Kidney (tissue), 14 donors: ENCODE data around the gene PSMA3. TPM values are rescaled to one million over a fixed set of nuclear protein-coding genes. Genes with fewer than 3 reads are reported as not detected.
A peak's percentile ranks its signal among the peaks of the same experiment; 100 is the strongest.

ENCODE experiments used
- DNase-seq, 5 donors: peaks; one replicate each; pipeline ENCODE4 v3.0.0-alpha.2; 2013 to 2020
- FAIRE-seq: peaks from 2 replicates; lab custom pipeline; 2012; peaks lifted over from hg19 to GRCh38; lab: Jason Lieb, UNC
- H3K27ac ChIP-seq, 2 donors: one replicate each; pipeline ENCODE4 v1.7.0; 2013; ENCODE audit warnings: low read depth in 2 of 2, low read length in 2 of 2, inconsistent platforms in 1 of 2
- H3K27me3 ChIP-seq: one replicate; pipeline ENCODE4 v1.7.1; 2013; ENCODE audit warnings: low read length, inconsistent platforms; ENCODE audit not compliant: control insufficient read depth, insufficient read depth
- H3K36me3 ChIP-seq, 3 donors: one replicate each; pipeline versions ENCODE4 v1.7.0 to v1.7.1; 2013; ENCODE audit warnings: low read length in 3 of 3, control low read depth in 1 of 3, inconsistent platforms in 1 of 3; ENCODE audit not compliant: insufficient read depth in 3 of 3, control insufficient read depth in 2 of 3
- H3K4me1 ChIP-seq, 3 donors: one replicate each; pipeline versions ENCODE4 v1.7.0 to v1.7.1; 2013; ENCODE audit warnings: low read length in 3 of 3, inconsistent platforms in 1 of 3, low read depth in 1 of 3; ENCODE audit not compliant: control insufficient read depth in 2 of 3, insufficient read depth in 2 of 3
- H3K4me3 ChIP-seq, 3 donors: one replicate each; pipeline versions ENCODE4 v1.7.0 to v1.8.1; 2013; ENCODE audit warnings: low read length in 3 of 3, control low read depth in 1 of 3, inconsistent platforms in 1 of 3
- H3K9ac ChIP-seq, 3 donors: one replicate each; pipeline versions ENCODE4 v1.7.0 to v1.7.1; 2013; ENCODE audit warnings: low read length in 3 of 3, control low read depth in 1 of 3, inconsistent platforms in 1 of 3
- H3K9me3 ChIP-seq, 3 donors: one replicate each; pipeline versions ENCODE4 v1.7.0 to v1.7.1; 2013; ENCODE audit warnings: low read length in 3 of 3, control low read depth in 1 of 3, inconsistent platforms in 1 of 3; ENCODE audit not compliant: control insufficient read depth in 2 of 3, insufficient read depth in 1 of 3
- intact Hi-C: fragments of 100-400 bp; cut with DNase I; formaldehyde crosslinking; loops from one replicate; pipeline ENCODE4 v1.11.1; 2022
- polyA plus RNA-seq: library from polyadenylated mRNA; stranded (reverse); fragments of 350-450 nt; fragmentation: Illumina TruSeq; extraction: RNeasy Lipid Tissue Mini Kit (QIAGEN cat#74804); gene quantifications from one replicate; pipeline ENCODE4 v1.2.3, GENCODE V29; 2014; ENCODE audit warnings: low read depth, low replicate concordance; ENCODE audit not compliant: insufficient read depth
- total RNA-seq: library from RNA; stranded (reverse); fragmentation: NEBNext Ultra II Directional; extraction: Animal tissue kit (Norgen Biotek cat#: 25700); gene quantifications from one replicate; pipeline ENCODE4 v1.2.1, GENCODE V29; 2021
- TF ChIP-seq, protein P1 (sequence below): IDR thresholded peaks from 3 replicates; pipeline ENCODE4 v1.5.1; 2012; ENCODE audit warnings: mild to moderate bottlenecking, moderate library complexity, borderline replicate concordance; ENCODE audit not compliant: insufficient read depth; ENCODE audit errors: extremely low read depth
- donor health status: control.
- donor health status: control.
- donor health status: control.
- donor health status: control.
- donor health status: control.
- donor health status: DM: yes; HTN: yes; CAD: no.
- donor health status: Normal renal cell carcinoma (clear cell type).

The PSMA3 gene
- total and polyA plus RNA-seq, 2 donors from 2014 or later, result 151 to 164 TPM

DNA sequence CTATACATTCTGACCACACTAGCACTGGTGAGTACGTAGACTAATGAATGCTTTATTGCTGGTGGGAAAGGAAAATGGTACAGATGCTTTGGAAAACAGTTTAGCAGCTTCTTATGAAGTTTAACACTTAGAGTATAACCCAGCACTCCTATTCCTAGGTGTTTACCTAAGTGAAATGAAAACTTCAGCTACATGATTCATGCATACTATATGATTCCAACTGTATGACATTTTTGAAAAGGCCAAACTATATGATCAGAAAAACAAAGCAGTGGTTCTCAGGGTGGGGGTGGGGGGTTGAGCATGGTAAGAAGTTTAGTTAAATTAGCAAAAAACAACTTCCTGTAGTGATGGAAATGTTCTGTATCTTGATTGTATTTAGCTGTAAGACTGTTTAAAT is 31.6 kb downstream of the PSMA3 start:
- TF ChIP-seq, protein P1, sequence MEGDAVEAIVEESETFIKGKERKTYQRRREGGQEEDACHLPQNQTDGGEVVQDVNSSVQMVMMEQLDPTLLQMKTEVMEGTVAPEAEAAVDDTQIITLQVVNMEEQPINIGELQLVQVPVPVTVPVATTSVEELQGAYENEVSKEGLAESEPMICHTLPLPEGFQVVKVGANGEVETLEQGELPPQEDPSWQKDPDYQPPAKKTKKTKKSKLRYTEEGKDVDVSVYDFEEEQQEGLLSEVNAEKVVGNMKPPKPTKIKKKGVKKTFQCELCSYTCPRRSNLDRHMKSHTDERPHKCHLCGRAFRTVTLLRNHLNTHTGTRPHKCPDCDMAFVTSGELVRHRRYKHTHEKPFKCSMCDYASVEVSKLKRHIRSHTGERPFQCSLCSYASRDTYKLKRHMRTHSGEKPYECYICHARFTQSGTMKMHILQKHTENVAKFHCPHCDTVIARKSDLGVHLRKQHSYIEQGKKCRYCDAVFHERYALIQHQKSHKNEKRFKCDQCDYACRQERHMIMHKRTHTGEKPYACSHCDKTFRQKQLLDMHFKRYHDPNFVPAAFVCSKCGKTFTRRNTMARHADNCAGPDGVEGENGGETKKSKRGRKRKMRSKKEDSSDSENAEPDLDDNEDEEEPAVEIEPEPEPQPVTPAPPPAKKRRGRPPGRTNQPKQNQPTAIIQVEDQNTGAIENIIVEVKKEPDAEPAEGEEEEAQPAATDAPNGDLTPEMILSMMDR, result no peak
- FAIRE-seq (no peak), DNase-seq (no peak)
- Histone ChIP-seq H3K9me3 (no peaks in the 10 kb centered on the region), H3K27me3 (no peaks in the 10 kb centered on the region), H3K4me1 (peaks cover 0 to 18% (median 9%) of the 10 kb centered on the region in 3 donors), H3K36me3 (peaks cover 0 to 22% (median 12%) of the 10 kb centered on the region in 3 donors), H3K27ac (no peak overlapping the region), H3K4me3 (no peak overlapping the region), H3K9ac (no peak overlapping the region)
- intact Hi-C loops, result no loop called here

DNA sequence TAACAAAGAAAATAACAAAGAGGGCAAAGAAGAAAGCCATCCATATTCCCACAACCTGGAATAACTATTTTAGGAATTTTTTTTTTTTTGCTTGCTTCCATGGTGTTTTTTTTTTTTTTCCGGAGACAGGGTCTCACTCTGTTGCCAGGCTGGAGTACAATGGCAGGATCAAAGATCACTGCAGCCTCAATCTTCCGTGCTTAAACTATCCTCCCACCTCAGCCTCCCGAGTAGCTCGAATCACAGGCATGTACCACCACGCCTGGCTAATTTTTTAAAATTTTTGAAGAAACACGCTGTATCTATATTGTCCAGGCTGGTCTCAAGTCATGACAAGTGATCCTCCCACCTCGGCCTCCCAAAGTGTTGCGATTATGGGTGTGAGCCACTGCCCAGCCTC is 33.5 kb downstream of the PSMA3 start:
- Histone ChIP-seq H3K27me3 (no peaks in the 10 kb centered on the region), H3K27ac (no peak overlapping the region), H3K4me1 (peaks cover 0 to 29% (median 12%) of the 10 kb centered on the region in 3 donors), H3K36me3 (peaks cover 1 to 8% (median 3%) of the 10 kb centered on the region in 3 donors), H3K9ac (no peak overlapping the region), H3K4me3 (no peak overlapping the region), H3K9me3 (no peaks in the 10 kb centered on the region)
- intact Hi-C loops, result no loop called here
- FAIRE-seq (no peak), DNase-seq (no peak)
- TF ChIP-seq, protein P1, result no peak

DNA sequence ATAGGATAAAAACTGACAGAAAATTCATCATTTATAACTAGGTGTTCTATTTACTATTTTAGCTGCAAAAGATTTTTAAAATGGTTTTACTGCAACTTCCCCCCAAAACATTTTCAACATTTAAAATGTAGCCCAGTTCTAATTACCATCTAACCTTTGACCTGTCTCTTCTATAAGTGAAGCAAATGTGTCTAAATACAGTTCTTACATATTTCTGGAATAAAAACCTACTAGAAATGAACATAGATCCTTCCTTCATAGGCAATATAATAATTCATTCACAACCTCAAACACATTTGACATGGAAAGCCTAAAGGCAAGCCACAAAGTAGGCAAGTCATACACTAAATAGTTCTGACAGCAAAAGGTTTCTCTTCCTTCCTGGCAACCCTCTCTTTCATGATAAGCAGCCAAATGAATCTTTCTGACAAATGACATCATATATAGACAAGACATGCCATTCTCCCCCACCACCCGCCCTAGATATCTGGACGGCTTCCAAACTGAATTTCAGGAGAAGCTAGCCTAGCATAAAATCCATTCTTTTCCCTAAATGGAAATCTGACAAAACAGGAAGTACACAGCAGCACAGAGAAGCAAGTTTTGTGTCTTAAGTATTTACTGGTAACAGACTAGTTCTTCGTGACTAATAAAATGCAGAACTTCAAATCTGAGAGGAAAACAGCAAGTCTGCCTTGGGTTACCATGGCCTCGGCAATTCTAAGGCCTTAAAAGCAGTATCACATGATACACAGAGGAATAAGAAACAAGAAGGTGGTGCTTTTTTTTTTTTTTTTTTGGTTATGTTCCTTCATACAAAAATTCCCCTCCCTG is 36.5 kb downstream of the PSMA3 start:
- H3K9ac ChIP-seq, result peak overlapping the region in 2 of 3 donors; percentile 15 to 20
- peak; percentile 90 for FAIRE-seq

More for the DNA sequence above, 36.5 kb downstream of the PSMA3 start:
- H3K27me3 ChIP-seq, result no peaks in the 10 kb centered on the region
- peaks cover 11 to 19% (median 15%) of the 10 kb centered on the region in 3 donors for H3K36me3 ChIP-seq
- H3K4me3 ChIP-seq, result no peak overlapping the region
- DNase-seq, result peak in 2 of 5 donors; percentile 28 to 72
- no peaks in the 10 kb centered on the region for H3K9me3 ChIP-seq
- peaks cover 0 to 23% (median 11%) of the 10 kb centered on the region in 3 donors for H3K4me1 ChIP-seq
- TF ChIP-seq, protein P1, result no peak
- intact Hi-C loops, result no loop called here
- peak overlapping the region; percentile 58 to 92 for H3K27ac ChIP-seq
